Epithelial cell of prostate (primary cell): ENCODE data around the gene ZDHHC22.

Experiments
- DNase-seq: peaks from one replicate; pipeline ENCODE4 v3.0.0-alpha.2; 2011; ENCODE audit warnings: low read depth, low spot score
- H3K27ac ChIP-seq: fragments of 450-650 bp; 2 replicates; pipeline ENCODE4 v1.5.1; 2017; ENCODE audit warnings: mild to moderate bottlenecking

Gene ZDHHC22

DNA sequence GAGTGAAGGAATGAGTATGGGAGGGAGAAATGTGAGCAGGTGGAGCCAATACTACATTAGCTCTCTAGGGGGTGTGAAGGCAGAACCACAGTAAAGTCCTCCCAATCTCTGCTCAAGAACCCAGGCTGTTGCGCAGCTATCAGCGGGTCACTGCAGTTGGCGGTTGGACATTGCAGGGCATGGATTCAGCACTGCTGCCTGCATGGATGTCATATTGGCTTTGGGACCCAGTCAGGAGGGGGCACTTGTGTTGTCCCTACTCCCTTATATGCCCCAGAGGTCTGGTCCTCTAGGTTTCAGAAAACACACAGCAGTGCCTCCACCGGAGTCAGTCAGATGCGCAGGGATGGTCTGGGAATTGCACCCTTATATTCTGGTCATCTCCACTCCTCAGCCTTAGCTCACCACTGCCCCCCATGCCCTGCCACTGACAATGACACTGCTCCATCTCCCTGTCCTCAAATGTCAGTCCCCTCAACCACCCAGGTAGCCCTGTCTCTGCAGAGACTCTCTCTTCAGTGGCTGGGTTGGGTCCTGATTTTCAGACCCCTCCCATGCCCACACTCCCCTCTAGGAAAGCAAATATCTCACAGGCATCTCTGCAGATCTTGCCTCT, 9.6 kb downstream of the ZDHHC22 start:
- no peak overlapping the region for H3K27ac ChIP-seq
- DNase-seq, result no peak

DNA sequence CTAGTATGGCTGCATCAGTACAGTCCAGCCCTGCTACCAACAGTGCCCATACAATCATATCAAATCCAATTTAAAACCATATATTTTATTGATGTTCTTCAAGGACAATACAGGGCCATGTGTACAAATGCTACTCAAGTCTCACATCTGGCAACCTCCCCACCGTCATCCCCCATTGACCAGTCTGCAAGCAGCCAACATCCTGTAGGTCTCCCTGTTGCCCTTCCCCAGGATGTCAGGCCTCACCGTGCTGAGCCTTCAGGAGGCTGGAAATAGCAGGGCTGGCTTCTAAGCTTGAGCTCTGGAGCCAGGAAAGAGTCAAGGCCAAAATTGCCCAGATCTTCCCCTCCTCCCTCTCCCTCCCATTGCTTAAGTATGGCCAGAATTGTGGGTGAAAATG, 10.4 kb downstream of the ZDHHC22 start:
- H3K27ac ChIP-seq, result no peak overlapping the region
- no peak for DNase-seq

- DNase-seq, result no peak
- H3K27ac ChIP-seq, result no peak overlapping the region
Observed at GRCh38 chr14:77130386-77130785, 11.2 kb downstream of the ZDHHC22 start.

- DNase-seq, result no peak
Observed at GRCh38 chr14:77128414-77128891, 13.1 kb downstream of the ZDHHC22 start.

DNA sequence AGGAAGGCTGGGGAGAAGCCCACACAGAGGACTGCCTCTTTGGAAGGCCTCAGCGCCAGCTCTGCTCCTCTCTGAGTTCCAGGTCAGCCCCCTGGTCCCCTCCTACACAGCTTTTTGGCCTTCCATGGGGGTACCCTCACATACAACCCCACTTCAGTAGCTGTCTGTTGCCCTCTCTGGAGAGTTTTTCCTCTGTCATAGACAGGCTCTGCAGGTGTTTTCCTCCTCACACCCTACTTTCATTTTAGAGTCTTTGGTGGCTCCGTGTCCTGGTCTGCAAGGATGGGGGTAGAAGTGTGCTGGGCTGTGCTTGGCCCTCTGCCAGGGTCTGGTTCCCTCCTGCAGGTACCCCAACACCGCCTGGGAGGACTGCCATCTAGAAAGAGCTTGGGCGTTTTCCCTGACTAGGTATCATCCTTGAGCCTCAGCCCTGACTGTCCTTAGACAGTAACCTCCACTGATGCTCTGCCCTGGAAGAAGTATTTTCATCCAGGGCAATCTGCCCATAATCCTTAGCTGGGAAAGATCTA, 15.1 kb downstream of the ZDHHC22 start:
- no peak for DNase-seq
- no peak overlapping the region for H3K27ac ChIP-seq

More at GRCh38 chr14:77128414-77128891, 13.1 kb downstream of the ZDHHC22 start:
- H3K27ac ChIP-seq, result no peak overlapping the region

- no peak for DNase-seq
- no peak overlapping the region for H3K27ac ChIP-seq
Observed at GRCh38 chr14:77125823-77126325, 15.7 kb downstream of the ZDHHC22 start.

DNA sequence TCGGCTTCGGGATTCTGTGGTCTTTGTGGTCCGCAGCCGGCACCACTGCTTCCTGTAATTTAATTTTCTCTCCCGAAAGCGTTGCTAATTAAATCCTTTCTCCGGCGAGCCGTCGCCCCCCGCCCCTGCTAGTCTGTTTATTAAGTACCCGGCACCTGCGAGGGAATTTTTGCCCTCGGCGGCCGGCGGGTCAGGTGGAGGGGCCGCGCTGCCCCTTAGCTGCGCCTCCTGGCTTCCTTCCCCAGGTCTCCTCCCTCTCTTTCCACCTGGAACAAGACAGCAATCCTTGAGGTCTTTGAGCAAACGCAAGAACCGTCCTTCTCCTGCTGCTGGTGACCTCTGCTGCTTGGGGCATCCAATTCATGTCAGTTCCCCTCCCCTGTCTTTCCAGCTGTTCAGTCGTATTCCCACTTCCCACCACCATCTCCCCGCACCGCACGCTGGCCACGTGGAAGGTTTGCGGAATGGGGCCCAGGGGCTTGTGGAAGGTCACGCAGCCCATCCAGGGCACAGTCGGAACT, 16.2 kb downstream of the ZDHHC22 start:
- DNase-seq, result no peak
- no peak overlapping the region for H3K27ac ChIP-seq

DNA sequence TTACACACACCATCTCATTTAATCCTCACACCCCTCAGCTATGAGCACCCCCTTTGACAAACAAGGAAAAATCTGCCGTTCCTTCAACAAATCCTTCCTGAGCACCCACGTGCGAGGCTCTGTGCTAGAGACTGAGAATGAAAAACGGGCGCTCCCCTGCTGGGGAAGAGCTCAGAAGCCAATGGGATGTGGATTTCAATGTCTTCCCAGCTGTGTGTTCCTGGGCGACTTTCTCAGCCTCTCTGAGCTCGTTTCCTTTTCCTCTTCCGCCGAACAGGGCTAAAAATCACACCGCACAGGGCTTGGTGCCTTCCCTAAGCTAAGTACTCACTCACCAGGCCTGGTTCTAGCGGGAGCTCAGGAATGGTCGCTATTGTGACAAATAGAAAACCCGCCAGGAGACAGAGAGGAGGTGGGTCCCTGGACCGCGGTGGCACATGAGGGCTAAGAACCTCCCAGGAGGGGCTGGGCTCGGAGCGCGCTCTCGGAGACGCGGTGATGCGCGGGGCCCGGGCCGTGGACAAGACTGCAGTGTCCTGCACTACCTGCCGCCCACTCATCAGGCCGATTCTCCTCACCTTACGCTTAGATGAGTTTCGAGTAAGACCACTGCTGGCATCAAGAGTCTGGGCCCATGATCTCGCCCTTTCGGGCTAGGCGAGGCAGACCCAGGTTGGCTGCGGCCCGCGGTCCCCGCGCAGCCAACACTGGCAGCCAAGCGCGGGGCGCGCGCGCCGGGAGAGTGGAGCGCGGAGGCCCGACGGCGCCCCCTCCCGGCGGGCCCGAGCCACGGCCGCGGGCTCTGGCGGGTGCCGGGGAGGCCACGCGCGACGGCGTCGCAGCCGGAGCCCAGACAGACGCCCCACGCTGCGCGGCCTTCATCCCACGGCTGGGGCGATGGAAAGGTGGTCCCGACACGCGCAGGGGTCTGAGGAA, 17.0 kb downstream of the ZDHHC22 start:
- no peak overlapping the region for H3K27ac ChIP-seq
- DNase-seq, result no peak

DNA sequence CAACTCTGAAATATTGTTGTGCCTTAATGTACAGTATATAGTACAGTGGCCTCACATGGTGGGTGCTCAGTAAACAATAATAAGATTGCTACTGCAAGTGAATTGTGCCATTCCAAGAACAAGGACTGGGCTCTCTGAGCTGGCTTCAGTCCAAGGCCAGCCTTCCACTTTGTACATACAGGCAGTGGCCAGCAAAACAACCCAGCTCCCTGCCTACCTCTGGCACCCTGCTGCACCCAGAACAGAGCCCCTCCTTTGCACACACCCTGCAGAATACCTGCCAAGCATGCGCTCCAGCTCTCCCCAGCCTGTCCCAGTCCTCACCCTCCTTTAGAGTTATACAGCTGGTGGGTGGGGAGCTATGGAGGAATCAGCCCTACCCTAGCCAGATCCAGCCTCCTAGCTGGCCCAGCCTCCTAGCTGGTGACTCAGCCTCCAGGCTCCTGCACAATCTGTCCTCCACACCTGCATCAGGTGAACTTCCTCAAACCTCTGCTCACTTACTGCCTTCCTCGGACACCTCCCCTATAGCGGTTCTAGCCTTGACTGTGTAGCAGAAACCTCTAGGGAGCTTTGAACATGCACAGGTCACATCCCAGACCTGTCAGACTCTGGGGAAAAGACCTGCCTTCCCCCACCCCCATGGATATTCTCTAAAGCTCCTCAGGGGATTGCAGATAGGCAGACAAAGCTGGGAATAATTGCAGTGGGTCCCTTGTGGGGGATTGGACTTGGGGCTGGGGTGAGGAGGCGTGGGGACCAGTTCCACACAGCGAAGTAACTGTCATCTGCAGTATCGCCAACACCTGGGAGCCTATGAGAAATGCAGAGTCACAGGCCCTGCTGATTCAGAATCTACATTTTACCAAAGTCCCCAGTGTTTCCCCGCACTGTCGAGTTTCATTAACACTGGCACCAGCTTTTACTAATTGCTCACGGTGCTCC, 17.9 kb downstream of the ZDHHC22 start:
- peak; percentile 86 for DNase-seq
- H3K27ac ChIP-seq, result peak overlapping the region; percentile 23

GRCh38 chr14:77122526-77123125, 19.0 kb downstream of the ZDHHC22 start:
- H3K27ac ChIP-seq, result peak overlapping the region; percentile 23
- no peak for DNase-seq

DNA sequence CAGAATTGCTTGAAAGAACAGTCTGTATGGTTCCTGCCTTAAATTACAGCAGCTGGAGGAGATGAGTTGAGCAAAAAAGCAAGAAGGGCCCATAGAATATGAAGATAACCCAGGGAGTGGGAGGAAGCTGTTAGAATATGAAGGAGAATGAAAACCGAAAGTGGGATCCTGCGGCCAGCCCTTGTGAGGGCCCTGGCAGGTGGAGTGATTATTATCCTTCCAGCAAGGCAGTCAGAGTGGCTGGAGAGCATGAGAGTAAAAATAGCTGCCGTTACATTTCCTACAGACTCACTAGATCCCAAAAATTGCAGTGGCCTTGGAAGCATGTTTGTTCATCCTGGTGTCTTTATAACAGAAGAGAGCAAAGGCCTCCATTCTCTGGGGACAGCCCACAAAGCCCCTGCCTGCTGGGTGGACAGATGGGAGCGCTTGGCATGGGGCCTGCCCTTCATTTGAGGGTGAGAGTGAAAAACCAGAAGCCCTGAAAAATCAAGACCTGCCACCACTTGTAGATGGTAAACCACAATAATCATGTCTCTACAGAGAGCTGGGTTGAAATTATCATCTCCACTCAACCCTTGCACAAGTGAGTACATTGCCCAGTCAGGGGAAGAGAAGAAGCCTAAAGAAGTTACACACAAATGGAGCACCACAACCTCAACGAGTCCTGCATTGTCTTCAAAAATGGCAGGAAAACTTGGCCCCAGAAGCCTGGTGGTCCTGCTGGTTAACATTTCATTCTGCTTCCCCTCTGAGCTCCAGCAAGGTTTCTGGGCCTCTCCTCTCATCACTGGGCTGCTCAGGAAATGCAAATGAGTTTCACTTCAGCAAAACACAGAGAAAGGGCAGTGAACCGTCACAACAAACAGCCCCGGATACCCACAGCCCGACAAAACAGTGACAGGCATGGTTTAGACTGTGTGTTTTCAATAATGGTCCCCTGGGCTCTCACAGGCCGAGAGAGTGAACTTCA, 20.5 kb downstream of the ZDHHC22 start:
- H3K27ac ChIP-seq, result no peak overlapping the region
- DNase-seq, result no peak

- no peak for DNase-seq
- H3K27ac ChIP-seq, result no peak overlapping the region
Observed at GRCh38 chr14:77119851-77120250, 21.7 kb downstream of the ZDHHC22 start.

DNA sequence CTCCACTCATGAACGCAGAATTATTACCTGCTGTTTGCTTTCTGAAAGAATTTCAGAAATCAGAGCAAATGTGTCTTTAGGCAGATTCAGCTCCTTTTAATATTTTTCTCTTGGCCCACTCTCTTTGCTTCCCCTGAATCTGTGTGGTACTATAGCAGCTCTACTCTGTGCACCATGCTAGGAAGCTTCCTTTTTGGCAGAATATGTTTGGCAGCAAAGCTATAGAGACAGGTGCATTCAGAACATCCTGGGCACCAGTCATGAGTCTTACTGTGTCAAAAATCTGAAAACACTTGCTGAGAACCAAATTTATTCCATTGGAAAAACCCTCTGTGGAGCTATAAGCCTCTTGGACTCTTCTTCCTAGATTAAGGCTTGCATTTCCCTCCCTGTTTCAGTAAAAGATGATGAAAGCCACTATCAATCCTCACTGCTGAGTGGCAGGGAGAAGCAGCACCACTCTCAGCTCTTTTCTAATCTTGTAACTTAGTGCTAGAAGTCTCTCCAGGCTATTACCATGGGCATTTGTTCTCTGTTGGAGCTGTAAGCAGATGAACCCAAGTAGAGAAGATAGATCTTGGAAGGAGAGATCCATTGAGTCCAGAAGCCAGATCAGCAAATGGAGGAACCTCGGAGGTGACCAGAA, 25.3 kb downstream of the ZDHHC22 start:
- no peak for DNase-seq
- no peak overlapping the region for H3K27ac ChIP-seq

DNA sequence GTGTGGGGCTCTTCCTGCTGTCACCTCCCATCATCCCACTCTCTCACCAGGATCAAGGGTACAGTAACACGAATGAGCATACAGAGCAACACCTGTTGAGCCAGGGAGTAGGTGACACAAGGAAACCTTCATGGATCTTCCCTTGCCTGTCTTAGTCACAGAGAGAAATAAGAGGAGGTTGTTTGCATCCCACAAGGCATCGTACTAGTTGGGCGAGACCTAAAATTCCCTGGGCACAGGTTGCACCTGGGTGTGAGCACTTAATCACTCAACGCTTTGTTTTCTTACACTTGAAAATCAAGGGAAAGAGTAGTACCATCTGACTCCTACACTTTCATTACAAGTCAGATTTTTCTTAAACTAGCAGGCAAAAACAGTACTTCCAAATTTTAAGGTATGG, 27.0 kb downstream of the ZDHHC22 start:
- H3K27ac ChIP-seq, result no peak overlapping the region
- no peak for DNase-seq

- no peak overlapping the region for H3K27ac ChIP-seq
- DNase-seq, result no peak
Observed at GRCh38 chr14:77113644-77114043, 27.9 kb downstream of the ZDHHC22 start.

DNA sequence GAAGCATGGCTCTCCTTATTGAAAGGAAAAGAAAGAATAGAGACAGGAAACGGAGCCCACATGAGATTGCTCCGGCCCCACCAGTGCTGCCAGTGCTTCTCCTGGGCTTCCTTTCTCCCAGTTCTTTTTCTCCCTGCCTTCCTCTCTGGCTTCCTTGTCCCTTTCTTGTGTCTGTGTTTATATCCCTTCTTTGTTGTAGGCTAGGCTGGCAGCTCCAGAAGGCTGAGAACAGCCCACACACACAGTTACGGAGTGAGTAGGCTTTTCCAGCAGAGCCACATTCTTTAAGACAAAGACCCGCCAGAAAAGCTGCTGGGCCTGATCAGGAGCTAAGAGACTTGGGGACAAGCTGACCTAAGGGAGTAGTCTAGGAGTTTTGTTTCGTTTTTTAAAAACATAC, 30.6 kb downstream of the ZDHHC22 start:
- DNase-seq, result no peak
- peak overlapping the region; percentile 56 for H3K27ac ChIP-seq

- peak overlapping the region; percentile 56 for H3K27ac ChIP-seq
- DNase-seq, result no peak
Observed at GRCh38 chr14:77110286-77110685, 31.3 kb downstream of the ZDHHC22 start.

GRCh38 chr14:77109656-77110055, 31.9 kb downstream of the ZDHHC22 start:
- DNase-seq, result no peak
- no peak overlapping the region for H3K27ac ChIP-seq
